Activated CD4-positive, alpha-beta T cell treated with anti-CD3 and anti-CD28 coated beads, Interleukin-2, amount 50 U/mL, for 16 hours (primary cell): ENCODE results near the gene WFDC1.

Source experiments
- DNase-seq: peaks from one replicate; pipeline ENCODE4 v3.0.0-alpha.2; 2020

The WFDC1 gene

DNA sequence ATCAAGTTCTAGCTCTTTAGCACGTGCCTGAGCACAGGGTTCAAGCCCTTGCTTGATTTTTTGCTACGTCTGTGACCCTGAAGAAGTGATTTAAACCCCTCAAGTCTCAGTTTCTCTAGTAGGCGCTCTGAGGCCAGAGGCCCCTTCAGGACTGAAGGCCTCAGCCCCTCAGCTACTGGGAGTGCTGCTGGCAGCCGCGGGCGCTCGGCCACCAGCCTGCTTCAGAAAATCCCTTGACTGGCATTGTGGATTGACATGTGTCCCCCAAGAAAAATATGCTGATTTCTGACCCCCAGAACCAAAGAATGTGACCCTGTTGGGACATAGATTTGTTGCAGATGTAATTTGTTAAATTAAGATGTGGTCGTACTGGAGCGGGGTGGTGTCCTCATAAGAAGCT lies 20.2 kb upstream of the WFDC1 start:
- no peak for DNase-seq

DNA sequence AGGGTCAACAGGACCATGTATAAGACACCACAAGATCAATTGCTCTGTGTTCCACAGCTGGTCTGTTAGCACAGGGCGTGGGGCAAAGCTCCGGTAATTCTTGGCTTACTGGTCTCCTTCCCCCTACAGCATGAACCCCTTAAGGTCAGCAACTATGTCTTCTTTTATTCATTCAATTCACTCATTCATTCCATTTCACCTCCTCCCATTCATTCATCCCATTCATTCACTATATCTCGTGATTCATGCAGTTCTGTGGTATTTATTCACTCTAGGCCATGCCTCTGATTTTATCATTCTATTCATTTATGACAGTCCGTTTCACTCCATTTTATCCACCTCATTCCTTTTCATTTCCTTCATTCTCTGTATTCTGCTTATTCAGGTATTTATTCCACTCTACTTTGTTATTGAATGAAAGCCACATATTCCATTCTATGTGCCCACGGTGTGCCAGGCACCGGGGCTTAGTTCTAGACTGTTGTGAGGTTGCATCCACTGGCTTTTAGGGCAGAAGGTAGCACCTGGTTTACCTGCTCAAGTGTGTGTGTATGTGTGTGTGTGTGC lies 19.0 kb upstream of the WFDC1 start:
- DNase-seq, result no peak

DNA sequence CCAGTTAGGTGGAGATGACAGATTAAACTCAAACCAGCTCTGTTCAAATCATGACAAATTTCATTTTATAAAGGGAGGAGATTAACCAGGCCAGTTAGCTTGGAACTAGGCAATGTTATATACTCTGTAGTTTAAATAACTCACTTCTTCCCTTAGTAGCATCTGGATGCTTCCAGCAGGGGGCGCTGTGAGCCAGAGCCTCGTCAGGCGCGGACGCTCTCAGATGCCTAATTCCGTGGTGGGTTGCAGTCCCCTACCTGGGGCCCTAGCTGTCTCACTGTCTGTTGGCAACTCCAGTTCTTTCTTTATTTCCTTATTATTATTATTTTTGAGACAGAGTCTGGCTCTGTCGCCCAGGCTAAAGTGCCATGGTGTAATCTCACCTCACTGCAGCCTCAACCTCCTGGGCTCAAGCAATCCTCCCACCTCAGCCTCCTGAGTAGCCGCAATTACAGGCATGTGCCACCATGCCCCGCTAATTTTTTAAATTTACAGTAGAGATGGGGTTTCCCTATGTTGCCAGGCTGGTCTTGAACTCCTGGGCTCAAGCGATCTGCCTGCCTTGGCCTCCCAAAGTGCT lies 17.3 kb upstream of the WFDC1 start:
- peak; percentile 66 for DNase-seq

DNA sequence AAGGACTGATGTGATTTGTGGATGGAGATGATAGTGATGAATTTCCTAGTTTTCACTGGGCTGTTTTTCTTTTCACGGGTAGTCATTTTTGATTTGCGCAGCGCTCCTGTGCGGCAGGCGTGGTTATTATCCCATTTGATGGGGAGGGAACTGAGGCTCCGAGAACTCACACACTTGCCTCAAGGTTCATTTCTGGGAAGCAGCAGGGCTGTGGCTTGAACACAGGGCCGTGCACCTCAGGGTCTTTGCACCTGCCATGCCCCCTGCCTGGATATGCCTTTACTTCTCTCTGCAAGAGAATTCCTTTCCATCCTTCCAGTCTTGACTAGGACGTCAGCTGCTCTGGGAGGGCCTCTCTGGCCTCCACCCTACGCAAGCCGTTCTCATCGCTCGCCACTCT lies 16.3 kb upstream of the WFDC1 start:
- DNase-seq, result no peak

DNA sequence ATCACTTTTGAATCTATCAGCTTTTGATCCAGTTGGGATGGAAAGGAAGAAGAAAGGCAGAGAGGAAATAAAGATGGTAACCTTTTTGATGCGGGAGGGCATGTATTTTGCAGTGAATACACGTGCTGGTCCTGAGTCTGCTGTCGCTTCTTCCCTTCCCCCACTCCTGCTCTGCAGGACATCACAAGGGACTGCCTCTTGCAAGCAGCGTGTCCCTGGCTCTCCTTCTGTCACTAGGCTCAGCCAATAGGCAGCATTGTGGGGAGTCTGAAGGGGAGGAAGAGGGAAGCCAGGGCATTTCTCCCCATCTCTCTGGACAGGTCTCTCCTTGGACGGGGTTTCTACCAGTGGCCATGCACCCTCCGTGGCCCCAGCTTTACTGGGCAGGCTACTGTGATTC lies 15.7 kb upstream of the WFDC1 start:
- DNase-seq, result no peak

DNA sequence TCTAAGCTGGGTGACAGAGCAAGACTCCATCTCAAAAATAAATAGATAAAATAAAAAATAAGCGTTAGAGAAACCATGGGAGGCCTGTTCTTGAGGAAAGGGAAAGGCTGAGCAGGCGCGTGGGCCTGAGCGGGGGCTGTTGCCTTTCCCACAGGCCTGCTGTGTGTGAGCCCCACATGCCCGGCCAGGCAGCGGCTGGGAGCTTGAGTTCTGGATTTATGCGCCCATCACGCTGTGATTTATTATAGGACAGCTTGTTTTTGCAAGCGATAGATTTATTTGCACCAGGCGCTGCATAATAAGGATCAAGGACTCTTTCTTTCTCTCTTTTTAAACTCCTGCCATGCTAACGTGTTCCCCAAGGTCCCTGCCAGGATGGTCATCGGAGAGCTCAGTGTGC lies 14.8 kb upstream of the WFDC1 start:
- DNase-seq, result no peak

DNA sequence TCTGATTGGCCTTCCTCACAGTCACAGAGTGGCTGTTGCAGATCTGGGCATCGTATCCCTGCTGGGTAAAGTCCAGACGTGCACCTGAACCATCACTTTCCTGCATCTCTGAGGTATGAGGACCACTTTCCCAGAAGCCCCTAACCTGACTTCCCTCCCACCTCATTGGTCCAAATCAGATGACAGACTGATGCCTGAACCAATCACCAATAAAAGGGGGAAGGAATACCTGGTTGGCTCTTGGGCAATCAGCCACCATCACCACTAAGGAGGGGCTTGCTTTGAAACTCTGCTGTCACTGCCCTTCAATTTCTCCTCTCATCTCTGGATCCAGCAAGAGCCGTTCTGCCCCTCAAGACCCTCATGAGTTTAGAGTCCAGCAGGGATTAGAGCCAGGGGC lies 13.6 kb upstream of the WFDC1 start:
- no peak for DNase-seq

DNA sequence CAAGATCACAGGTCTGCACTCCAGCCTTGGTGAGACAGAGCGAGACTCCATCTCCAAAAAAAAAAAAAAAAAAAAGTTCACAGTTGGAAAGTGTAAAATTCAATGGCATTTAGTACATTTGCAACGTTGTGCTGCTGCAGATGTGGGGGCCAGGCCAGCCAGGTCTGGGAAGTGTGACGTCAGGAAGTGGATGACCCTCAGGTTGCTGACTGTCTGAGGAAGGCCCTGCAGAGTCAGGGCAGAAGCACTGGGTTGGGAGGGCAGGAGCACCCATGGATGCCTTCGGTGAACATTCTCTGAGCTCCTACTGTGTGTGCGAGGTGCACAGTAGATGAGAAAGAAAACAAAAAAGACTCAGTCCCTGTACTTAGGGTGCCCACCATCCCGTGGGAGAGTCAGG lies 12.1 kb upstream of the WFDC1 start:
- no peak for DNase-seq

DNA sequence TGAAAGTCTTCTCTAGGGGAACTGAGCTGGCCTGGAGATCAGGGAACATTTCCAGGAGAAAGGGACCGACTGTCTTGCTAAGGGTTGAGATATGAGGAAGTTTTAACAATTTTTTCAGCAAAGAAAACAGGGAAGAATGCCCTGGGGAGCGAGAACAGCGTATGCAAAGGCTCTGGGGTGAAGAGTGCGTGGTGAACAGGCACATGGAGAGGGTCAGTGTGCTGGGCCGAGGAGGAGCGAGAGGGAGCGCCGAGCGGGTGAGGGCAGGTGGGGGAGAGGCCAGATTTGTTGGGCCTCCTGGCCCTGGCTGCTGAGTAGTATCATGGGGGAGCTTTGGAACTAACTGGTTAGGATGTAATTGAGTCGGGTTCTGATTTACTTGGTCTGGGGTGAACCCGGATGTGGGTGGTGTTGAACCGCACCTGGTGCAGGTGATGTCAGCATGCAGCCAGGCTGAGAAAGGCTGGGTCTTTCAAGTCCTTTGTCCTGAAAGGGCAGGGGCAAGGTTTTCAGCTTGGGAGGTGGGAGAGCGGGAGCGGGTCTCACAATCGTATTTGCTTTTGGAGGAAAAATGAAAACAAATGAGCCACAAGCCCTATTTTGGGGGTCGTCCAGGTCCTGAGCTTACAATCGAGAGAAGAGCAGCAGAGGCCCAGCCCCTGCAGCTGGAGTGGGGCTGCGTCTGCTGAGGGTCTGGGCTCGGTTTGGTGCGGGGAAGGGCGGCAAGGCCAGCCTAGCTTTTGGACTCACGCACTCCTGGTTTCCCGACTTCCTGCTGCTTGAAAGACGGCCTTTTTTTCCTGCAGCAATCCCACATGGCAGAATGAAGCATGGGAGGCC lies 11.1 kb upstream of the WFDC1 start:
- no peak for DNase-seq

DNA sequence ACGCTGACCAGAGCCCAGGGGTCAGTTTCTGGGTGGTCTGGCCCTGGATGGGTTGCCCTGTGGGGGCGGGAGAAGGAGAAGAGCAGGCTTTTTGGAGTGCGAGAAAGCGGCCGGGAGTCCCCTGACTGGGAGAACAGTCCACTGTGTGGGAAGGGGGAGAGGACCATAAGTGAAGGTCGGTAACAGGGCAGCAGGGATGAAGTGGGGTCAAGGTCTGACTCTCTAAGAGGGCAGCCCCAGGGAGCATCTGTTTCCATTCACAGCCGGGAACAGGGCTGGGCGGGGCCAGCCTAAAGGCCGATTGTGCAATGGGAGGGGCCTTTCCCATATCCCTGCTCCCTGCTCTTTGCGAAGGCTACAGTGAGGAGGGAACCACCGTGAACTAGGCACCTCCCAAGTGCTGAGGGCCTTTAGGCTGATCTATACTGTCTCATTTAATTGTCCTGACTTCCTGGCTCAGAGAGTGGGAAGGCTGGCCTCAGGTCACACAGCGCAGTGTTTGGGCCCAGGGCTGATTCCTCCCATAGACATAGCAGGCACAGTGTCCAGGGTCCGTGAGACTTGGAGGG lies 10.4 kb upstream of the WFDC1 start:
- DNase-seq, result no peak

DNA sequence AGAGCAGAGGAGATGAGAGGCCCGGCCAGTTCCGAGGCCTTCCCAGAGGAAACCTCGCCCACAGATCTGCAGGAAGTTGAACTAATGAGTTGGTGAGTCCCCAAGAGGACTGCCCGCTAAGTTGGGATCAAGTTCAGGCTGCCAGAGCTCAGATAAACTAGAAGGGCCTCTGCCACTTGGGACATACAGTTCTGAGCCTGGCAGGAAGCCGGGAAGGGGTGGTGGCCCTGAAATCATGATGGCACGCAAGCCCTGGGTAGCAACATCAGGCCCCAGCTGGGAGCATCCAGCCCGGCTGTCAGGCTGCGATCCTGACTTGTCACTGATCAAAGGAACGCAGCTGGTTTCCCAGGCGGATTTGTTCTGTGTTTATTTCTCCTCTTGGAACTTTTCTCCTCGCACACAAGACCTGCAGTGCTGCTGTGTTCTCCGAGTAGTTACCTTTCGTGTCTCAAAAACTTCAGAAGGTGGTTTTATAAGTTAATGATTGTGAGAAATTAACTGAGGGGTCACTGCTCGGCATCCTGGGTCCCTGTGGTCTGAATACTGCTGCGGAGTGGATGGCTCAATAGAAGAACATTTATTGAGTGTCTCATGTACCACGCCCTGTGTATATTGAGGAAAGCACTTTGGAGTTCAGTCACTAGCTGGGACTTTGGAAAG lies 8.0 kb upstream of the WFDC1 start:
- DNase-seq, result no peak

DNA sequence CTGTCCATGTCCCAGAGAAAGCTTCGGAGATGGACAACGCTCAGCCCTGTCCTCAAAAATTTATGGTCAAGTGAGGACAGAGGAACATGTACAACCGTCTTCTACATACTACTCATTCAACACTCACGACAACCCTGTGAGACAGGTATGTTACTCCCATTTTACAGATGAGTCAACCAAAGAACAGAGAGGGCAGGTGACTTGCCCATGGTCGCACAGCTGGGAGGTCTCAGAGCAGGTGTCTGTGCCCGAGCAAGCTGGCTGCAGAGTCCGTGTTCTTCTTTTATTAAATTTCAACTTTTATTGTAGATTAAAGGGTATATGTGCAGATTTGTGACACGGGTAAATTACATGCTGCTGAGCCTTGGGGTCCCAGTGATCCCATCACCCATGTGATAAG lies 5.8 kb upstream of the WFDC1 start:
- DNase-seq, result no peak

DNA sequence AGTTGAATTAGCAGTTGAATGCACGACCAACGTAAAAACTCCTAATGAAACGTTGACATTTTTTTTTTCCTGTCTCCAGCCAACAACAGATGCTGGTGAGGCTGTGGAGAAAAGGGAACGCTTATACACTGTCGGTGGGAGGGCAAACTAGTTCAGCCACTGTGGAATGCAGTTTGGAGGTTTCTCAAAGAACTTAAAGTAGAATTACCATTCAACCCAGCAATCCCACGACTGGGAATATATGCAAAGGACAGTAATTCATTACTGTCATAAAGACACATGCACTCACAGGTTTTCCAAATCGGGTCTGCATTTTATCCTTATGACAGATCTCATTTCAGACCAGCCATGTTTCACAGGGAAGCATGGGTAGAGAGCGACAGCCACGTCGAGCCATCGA lies 3.5 kb upstream of the WFDC1 start:
- no peak for DNase-seq

DNA sequence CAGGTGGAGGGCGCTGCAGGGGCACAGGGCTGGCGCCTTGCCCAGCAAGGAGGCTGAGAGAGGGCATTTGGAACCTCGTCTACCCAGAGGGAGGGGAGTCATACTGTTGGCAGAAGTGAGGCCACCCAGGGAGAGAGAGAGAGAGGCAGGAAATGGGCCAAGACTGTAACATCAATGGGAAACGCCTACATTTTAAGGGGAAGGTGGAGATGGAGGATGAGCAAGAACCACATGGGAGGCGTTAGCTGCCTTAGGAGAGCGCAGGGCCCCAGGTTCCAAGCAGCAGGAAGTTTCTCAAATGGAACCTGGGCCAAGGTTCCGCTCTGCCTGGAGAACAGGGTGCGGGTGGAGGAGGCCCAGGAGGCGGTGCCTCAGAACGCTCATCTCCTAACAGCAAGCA lies 2.7 kb upstream of the WFDC1 start:
- DNase-seq, result no peak

DNA sequence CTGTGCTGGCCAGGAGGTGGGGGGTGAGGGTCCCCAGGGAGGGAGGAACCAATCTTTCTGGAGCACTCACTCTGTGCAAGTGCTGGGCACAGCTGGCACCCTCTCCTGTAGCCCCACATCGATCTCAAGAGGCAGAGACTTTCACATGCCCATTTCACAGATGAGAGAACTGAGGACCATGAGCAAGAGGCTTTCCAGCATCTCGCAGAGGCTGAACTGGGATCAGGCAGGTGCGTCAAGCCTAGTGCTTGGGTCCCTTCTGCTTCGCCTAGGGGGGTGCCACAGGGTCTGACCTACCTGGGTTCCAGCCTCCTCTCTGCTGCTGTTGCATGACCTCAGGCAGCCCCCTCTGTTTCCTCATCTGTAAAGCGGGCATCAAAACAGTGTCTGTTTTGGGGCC lies 1.3 kb upstream of the WFDC1 start:
- no peak for DNase-seq

DNA sequence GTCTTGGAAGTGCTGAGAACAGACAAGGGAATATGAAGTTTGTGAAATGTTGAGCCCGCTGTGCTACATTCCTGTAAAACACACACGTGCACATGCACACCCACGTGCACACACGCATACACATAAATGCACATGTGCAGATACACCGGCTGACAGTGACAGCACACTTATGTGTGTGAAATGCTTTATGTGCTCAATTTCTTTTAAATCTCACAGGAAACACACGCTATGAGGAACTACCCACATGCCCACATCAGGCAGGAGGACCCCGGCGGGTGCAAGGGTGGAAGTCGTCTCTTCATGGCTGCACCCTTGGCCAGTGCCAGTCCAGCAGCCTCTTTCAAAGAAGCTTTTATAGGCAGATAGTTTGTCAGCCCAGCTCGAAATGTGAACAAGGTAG lies 561 bp upstream of the WFDC1 start:
- DNase-seq, result no peak

DNA sequence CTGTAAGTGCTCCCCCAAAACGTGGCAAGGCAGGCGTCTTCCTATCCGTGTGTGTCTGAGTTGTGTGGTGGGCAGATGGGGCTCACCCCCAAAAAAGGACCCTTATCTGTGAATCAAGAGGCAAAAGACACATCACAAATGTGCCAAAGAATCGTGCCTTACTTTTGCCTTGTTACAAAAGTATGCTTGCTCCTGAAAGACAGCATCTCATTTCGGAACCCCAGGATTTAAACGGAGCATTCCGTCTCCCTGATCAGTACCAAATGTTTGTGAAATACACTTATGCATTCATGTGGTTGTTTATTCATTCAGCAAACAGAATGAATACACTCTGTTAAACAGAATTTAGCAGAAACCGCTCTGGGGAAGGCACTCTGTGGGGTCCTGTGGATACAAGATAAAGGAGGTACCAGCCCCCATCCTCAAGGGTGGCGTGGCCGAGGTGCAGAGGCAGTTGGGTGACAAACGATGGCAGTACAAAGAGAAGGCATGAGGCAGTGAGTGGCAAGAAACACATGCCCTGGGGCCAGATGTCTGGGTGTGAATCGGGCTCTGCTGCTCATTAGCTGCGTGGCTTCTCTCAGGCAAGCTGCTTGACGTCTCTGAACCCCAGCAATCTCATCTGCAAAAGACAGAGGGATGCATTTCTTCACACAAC lies 654 bp downstream of the WFDC1 start:
- DNase-seq, result no peak

DNA sequence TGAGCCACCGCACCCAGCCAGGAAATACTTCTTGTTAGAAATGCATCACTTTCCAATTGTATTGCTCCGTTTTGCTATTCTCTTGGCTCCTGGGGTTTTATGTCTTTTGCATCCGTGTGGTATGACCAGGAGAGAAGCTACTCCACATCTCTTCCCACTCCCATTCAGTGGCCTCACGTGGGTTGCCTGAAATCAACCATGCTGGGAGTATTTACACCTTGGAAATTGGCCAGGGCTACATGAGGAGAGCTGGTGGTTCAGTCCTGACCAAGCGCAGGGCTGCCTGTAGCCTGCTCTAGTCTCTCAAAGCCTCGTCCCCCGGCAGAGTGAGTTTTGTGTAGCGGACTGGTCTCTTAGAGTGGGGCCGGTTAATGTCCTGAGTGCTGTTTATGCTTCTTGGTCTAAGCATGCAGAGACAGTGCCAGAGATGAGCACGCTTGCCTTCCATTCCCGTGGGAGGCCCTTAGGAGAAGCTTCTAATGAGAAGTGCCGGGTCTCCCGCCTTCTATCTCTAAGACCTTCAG lies 3.8 kb downstream of the WFDC1 start:
- no peak for DNase-seq

DNA sequence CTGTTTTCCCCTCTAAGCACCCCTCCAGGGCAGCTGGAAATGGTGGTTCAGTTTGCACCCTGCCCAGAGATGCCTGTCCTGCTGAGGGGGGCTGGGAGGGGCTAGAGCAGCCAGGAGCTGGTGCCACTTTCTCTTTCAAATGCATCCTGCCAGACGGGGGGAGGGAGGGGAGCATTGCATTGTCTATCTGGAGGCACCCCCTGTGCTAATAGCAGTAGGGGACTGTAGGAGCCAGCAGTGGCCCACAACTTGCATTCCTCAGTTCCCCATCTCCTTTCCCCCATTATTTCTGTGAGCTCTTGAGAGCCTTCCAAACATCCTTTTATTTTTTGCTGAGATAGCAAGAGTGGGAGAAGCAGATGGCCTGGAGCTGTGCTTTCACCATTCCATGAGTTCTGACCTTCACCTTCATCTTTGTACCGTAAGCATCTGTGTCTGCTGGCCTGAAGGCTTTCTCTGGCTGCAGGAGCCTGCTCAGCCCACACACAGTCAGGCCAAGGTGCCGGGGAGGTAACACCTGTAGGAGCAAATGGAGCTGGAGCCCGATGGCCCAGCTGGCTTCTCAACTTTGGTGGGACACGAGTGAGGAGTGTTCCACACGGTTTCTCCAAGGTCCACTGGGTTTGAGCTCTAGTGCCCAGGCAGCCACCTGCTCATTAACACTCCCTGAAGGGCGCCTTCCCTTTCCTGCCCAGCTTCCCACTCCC lies 5.2 kb downstream of the WFDC1 start:
- DNase-seq, result no peak

DNA sequence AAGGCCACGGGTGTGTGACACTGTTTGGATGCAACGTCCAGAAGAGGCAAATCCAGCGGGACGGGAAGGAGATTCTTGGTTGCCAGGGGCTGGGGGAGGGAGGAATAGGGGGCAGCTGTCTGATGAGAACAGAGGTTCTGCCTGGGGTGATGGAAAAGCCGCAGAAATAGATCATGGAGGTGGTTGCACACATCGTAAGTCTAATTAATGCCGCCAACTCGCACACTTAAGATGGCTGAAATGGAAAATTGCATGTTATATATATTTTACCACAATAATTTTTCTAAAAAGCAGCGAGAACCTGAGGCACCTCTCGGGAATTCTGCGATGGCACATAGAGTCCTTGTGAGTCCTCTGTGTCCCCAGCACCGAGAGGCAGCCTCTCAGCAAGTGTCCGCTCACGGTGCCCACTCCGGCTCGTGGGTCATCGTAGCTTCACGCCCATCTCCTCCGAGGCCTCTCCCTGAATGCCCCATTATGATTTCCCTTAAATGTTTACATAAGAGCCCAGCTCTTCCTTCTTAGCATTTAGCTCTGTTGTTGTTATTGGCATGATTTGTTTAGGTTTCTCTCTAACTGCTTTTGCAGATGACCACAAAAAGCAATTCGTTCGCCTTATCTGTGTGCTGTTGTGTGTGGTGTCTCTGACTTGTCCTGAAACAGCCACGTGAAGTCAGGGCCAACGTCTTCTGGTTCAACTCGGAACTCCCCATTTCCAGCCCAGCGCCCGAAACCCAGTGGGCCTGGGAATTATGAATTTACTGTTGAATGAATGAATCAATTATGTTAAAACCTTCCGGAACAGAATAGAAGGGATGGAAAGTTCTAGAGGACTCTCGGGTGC lies 7.7 kb downstream of the WFDC1 start:
- no peak for DNase-seq

DNA sequence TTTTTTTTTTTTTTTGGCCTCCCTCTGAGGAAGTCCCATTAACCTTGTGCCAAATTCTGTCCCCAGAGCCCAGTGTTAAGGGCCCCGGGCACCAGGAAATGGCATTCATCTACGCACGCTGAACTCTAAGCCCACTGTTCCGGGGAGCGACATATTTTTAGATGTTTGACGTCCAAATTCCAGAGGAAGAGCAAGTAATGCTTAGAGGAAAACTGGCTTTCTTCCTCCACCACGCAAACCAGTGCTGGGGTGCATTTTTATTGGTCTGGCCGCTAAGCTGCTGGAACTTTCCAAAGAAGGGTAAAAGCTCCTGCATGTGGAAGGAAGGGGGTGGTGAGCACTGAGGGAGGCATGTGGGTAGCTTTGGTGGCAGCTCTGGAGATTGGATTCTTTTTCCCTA lies 8.3 kb downstream of the WFDC1 start:
- DNase-seq, result no peak
